ENCODE measurements around the gene SPATS1. TPM values are rescaled to one million over a fixed set of nuclear protein-coding genes. Genes with fewer than 3 reads are reported as not detected.

The SPATS1 gene
- polyA plus RNA-seq, 12 donors: not detected

DNA sequence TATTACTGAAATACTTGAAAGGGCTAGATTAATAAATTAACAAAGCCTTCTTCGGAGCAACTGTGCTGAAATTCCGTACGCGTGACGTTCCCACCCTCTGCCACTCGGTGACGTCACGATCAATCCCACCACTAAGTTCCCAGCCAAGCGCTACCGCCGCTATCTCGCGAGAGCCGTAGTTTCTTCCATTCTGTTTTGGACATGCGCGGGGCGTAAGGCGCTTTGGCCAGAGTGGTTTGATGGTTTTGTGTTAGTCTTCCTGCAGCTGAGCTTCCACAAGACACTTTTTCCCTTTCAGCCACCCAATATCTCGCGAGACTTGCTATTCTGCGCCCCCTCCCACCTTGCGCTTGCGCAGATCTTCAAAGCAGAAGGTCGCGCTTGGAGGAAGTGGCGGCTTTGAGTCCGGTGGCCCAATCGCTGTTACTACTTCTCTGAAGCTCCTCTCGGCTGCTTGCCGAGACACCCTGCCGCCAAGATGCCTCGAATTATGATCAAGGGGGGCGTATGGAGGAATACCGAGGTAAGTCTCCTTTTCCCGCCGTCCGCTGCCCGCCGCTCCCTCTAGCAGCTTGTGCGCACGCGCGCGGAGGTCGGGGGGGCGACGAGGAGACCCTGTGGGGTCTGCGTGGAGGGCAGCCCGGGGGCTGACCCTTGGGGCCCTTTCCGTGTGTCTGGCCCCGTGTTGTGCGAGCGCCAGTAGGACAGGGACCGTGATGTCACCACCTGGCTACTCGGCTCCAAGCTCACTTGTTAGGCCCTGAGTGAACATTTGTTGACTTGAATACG lies 45.1 kb downstream of the SPATS1 start, which contains the start of gene CDC5L:
TSS of gene CDC5L (plus strand) at position 361 of the 789 bp plus-strand sequence. CDS start at position 479, 118 bp downstream.
- DNase-seq: peak; percentile 99

GRCh38 chr6:44388135-44388487 lies 45.7 kb downstream of the SPATS1 start:
- no peak for DNase-seq

- DNase-seq: no peak
These were observed 46.4 kb downstream of the SPATS1 start for GRCh38 chr6:44388887-44389286.

DNA sequence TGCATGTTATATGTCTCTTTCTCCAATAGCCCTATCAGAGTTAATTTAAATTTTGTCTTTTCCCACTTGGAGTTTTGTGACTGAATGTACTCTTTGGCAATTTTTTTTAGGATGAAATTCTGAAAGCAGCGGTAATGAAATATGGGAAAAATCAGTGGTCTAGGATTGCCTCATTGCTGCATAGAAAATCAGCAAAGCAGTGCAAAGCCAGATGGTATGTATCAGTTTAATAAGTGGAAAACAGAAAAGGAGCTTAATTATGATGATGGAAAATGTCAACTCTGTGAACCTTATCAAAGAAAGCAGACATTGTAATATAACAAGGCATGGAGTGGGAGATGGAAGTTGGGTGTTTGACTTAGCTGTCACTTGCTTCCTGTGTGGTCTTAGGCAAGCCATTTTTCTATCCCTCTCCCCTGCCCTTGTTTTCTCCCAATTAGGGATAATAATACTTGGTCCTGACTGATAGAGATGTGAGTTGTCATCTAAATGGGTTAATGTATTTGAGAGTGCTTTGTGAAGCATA lies 47.8 kb downstream of the SPATS1 start:
- no peak for DNase-seq

Other genes starting within 250 kb of the SPATS1 start
- gene MRPL14, start 215.2 kb upstream of the SPATS1 start, polyA plus RNA-seq (ENCODE audit: insufficient read length in 12 of 12): 10 to 100 TPM in 11 of 12 donors, not detected in 1; 25.5 to 46.2 (median 30.6) TPM
- gene TMEM63B, start 215.1 kb upstream of the SPATS1 start, polyA plus RNA-seq (ENCODE audit: insufficient read length in 12 of 12): 10 to 100 TPM in 11 of 12 donors, not detected in 1; 13.4 to 37.5 (median 17.9) TPM
- gene CAPN11, start 183.8 kb upstream of the SPATS1 start, polyA plus RNA-seq (ENCODE audit: insufficient read length in 12 of 12): under 1 TPM in 10 of 12 donors, not detected in 2; 0.14 to 0.46 (median 0.29) TPM
- 10 to 100 TPM in 9 of 12 donors, 1 to 10 TPM in 1, not detected in 2; 7.9 to 28.6 (median 18.8) TPM for gene MYMX, start 125.7 kb upstream of the SPATS1 start, polyA plus RNA-seq (ENCODE audit: insufficient read length in 12 of 12)
- gene SLC29A1, start 119.1 kb upstream of the SPATS1 start, polyA plus RNA-seq (ENCODE audit: insufficient read length in 12 of 12): 10 to 100 TPM in 11 of 12 donors, not detected in 1; 55.1 to 90.8 (median 73.6) TPM
- gene HSP90AB1, start 95.5 kb upstream of the SPATS1 start, polyA plus RNA-seq (ENCODE audit: insufficient read length in 12 of 12): 1,000 to 10,000 TPM in 3 of 12 donors, 100 to 1,000 TPM in 8, not detected in 1; 766 to 1,134 (median 924) TPM
- 10 to 100 TPM in 11 of 12 donors, not detected in 1; 26.4 to 41.9 (median 30.6) TPM for gene SLC35B2, start 85.1 kb upstream of the SPATS1 start, polyA plus RNA-seq (ENCODE audit: insufficient read length in 12 of 12)
- 1 to 10 TPM in 11 of 12 donors, not detected in 1; 3.1 to 9.2 (median 4.5) TPM for gene NFKBIE, start 77.1 kb upstream of the SPATS1 start, polyA plus RNA-seq (ENCODE audit: insufficient read length in 12 of 12)
- gene TMEM151B, start 72.2 kb upstream of the SPATS1 start, polyA plus RNA-seq (ENCODE audit: insufficient read length in 12 of 12): 1 to 10 TPM in 2 of 12 donors, under 1 TPM in 8, not detected in 2; 0.15 to 2.8 (median 0.38) TPM
- gene AARS2, start 29.3 kb upstream of the SPATS1 start, polyA plus RNA-seq (ENCODE audit: insufficient read length in 12 of 12): 10 to 100 TPM in 1 of 12 donors, 1 to 10 TPM in 10, not detected in 1; 7.4 to 13.8 (median 8.7) TPM
- gene CDC5L, start 45.1 kb downstream of the SPATS1 start, polyA plus RNA-seq (ENCODE audit: insufficient read length in 12 of 12): 10 to 100 TPM in 11 of 12 donors, not detected in 1; 16.6 to 31.1 (median 28.8) TPM

Measured in muscle of arm (tissue), 12 donors.